Skeletal muscle tissue (tissue), 4 donors: ENCODE data around the gene NFAT5. TPM values are rescaled to one million over a fixed set of nuclear protein-coding genes. Genes with fewer than 3 reads are reported as not detected.
A peak's percentile ranks its signal among the peaks of the same experiment; 100 is the strongest.
"Not testable (repeated sequence)": the region's sequence is repeated elsewhere in the genome, so short reads cannot be mapped to it uniquely, and the experiment has no call there.

Source experiments
- H3K27ac ChIP-seq: one replicate; pipeline ENCODE4 v1.7.0; 2013; ENCODE audit warnings: mild to moderate bottlenecking, low read depth, low read length, inconsistent platforms
- H3K27me3 ChIP-seq, 3 donors: one replicate each; pipeline ENCODE4 v1.7.0; 2013; ENCODE audit warnings: low read length in 3 of 3; ENCODE audit not compliant: control insufficient read depth in 3 of 3, insufficient read depth in 3 of 3
- H3K36me3 ChIP-seq, 3 donors: one replicate each; pipeline ENCODE4 v1.7.0; 2013; ENCODE audit warnings: low read length in 3 of 3; ENCODE audit not compliant: control insufficient read depth in 3 of 3, insufficient read depth in 3 of 3
- H3K4me1 ChIP-seq, 3 donors: one replicate each; pipeline ENCODE4 v1.7.0; 2013; ENCODE audit warnings: low read length in 3 of 3, mild to moderate bottlenecking in 3 of 3; ENCODE audit not compliant: control insufficient read depth in 3 of 3, insufficient read depth in 3 of 3
- H3K4me3 ChIP-seq, 3 donors: one replicate each; pipeline ENCODE4 v1.7.0; 2013; ENCODE audit warnings: low read length in 3 of 3
- H3K9ac ChIP-seq, 3 donors: one replicate each; pipeline ENCODE4 v1.7.0; 2013; ENCODE audit warnings: low read length in 3 of 3, mild to moderate bottlenecking in 3 of 3, moderate library complexity in 2 of 3, low read depth in 1 of 3
- H3K9me3 ChIP-seq, 3 donors: one replicate each; pipeline ENCODE4 v1.7.0; 2013; ENCODE audit warnings: low read length in 3 of 3; ENCODE audit not compliant: control insufficient read depth in 3 of 3
- total RNA-seq: library from RNA; depleted of rRNA; stranded (reverse); fragments of >200 nt; gene quantifications from one replicate; pipeline ENCODE4 v1.2.3, GENCODE V29; 2014
- donor health status: Osteomylitis.

The NFAT5 gene
- total RNA-seq, 1 donor from 2014 or later = 21.4 TPM

DNA sequence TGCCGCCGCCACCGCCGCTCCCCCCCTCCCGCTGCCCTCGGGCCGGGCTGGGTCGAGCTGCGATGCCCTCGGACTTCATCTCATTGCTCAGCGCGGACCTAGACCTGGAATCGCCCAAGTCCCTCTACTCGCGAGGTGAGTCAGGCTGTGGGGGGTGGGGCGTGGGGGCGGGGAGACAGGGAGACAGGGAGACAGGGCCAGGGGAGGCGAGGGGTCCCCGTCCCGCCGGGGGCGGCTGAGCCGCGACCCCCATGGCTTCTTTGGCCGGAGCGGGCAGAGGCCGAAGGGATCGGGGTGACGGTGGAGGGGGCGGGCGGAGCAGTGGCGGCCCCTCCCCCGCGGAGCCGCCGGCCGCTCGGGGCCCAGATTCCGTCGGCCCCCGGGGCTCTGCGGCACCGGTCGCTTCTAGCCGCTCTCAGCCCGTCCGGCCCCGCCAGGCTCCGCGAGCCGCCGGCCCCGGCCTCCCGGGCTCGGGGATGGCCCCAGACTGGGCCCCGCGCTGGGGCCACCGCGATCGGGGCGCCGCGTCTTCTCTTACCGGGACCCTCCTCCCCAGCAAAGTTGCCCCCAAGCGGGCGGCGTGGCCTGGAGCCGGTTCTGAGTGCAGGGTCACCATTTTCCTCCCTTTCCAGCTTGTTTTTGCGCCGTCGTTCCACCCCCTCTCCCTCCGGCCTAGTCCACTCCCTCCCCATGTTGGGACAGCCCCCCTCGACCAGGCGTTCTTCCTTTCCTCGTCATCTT lies 644 bp downstream of the NFAT5 start:
- peaks cover 11 to 19% (median 14%) of the 10 kb centered on the region in 3 donors for H3K4me1 ChIP-seq
- H3K27me3 ChIP-seq = no peaks in the 10 kb centered on the region
- peaks cover 0 to 3% (median 0%) of the 10 kb centered on the region in 3 donors for H3K36me3 ChIP-seq
- no peaks in the 10 kb centered on the region for H3K9me3 ChIP-seq
- peak overlapping the region; percentile 87 to 88 (median 88) for H3K4me3 ChIP-seq
- H3K27ac ChIP-seq = peak overlapping the region; percentile 98
- H3K9ac ChIP-seq = peak overlapping the region; percentile 94 to 96 (median 94)

GRCh38 chr16:69566981-69567680 lies 1.4 kb downstream of the NFAT5 start:
- H3K4me1 ChIP-seq = peaks cover 11 to 19% (median 14%) of the 10 kb centered on the region in 3 donors
- H3K4me3 ChIP-seq = peak overlapping the region; percentile 87 to 88 (median 88)
- H3K27ac ChIP-seq = peak overlapping the region; percentile 98
- peak overlapping the region; percentile 94 to 96 (median 94) for H3K9ac ChIP-seq
- H3K27me3 ChIP-seq = no peaks in the 10 kb centered on the region
- peaks cover 0 to 3% (median 0%) of the 10 kb centered on the region in 3 donors for H3K36me3 ChIP-seq
- no peaks in the 10 kb centered on the region for H3K9me3 ChIP-seq

DNA sequence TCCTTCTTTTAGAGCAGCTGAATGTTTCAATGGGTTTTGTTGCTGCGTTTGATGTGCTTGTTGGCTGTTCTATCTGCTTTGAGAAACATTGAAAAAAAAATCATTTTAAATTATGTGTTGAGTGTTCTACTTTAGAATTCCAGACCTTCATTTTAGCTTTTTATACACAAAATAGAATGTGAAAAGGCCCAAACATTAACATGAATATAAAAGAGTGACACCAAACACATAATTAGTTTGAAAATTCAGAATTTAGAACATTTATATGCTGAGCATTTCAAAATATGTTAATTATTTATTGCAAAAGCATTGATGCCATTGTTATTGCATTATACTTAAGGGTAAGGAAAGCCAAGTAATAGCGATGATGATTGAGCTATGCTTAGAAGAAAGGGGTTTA lies 2.9 kb downstream of the NFAT5 start:
- H3K9ac ChIP-seq = no peak overlapping the region
- no peak overlapping the region for H3K4me3 ChIP-seq
- no peaks in the 10 kb centered on the region for H3K27me3 ChIP-seq
- peaks cover 0 to 3% (median 0%) of the 10 kb centered on the region in 3 donors for H3K36me3 ChIP-seq
- no peak overlapping the region for H3K27ac ChIP-seq
- H3K4me1 ChIP-seq = peaks cover 11 to 19% (median 14%) of the 10 kb centered on the region in 3 donors
- no peaks in the 10 kb centered on the region for H3K9me3 ChIP-seq

- H3K9me3 ChIP-seq, H3K4me1 ChIP-seq, H3K36me3 ChIP-seq, H3K27ac ChIP-seq, H3K4me3 ChIP-seq, H3K9ac ChIP-seq, H3K27me3 ChIP-seq: not testable (repeated sequence)
Measured at GRCh38 chr16:69578771-69579170, 13.0 kb downstream of the NFAT5 start.

- Histone ChIP-seq H3K4me3 (no peak overlapping the region), H3K27ac (no peak overlapping the region)
Measured at GRCh38 chr16:69579783-69580481, 14.2 kb downstream of the NFAT5 start.

GRCh38 chr16:69581297-69581696 lies 15.5 kb downstream of the NFAT5 start:
- Histone ChIP-seq H3K4me3 (no peak overlapping the region), H3K36me3 (peaks cover 0 to 6% (median 0%) of the 10 kb centered on the region in 3 donors), H3K27ac (no peak overlapping the region), H3K9ac (no peak overlapping the region), H3K27me3 (no peaks in the 10 kb centered on the region), H3K4me1 (peaks cover 0 to 3% (median 2%) of the 10 kb centered on the region in 3 donors), H3K9me3 (no peaks in the 10 kb centered on the region)

More at GRCh38 chr16:69579783-69580481, 14.2 kb downstream of the NFAT5 start:
- Histone ChIP-seq H3K4me1 (peaks cover 0 to 3% (median 0%) of the 10 kb centered on the region in 3 donors), H3K9ac (no peak overlapping the region), H3K36me3 (peaks cover 0 to 3% (median 0%) of the 10 kb centered on the region in 3 donors), H3K9me3 (no peaks in the 10 kb centered on the region), H3K27me3 (no peaks in the 10 kb centered on the region)

- H3K4me1 ChIP-seq, H3K27me3 ChIP-seq, H3K4me3 ChIP-seq, H3K9me3 ChIP-seq, H3K27ac ChIP-seq, H3K36me3 ChIP-seq, H3K9ac ChIP-seq: not testable (repeated sequence)
Measured at GRCh38 chr16:69584493-69584892, 18.7 kb downstream of the NFAT5 start.

DNA sequence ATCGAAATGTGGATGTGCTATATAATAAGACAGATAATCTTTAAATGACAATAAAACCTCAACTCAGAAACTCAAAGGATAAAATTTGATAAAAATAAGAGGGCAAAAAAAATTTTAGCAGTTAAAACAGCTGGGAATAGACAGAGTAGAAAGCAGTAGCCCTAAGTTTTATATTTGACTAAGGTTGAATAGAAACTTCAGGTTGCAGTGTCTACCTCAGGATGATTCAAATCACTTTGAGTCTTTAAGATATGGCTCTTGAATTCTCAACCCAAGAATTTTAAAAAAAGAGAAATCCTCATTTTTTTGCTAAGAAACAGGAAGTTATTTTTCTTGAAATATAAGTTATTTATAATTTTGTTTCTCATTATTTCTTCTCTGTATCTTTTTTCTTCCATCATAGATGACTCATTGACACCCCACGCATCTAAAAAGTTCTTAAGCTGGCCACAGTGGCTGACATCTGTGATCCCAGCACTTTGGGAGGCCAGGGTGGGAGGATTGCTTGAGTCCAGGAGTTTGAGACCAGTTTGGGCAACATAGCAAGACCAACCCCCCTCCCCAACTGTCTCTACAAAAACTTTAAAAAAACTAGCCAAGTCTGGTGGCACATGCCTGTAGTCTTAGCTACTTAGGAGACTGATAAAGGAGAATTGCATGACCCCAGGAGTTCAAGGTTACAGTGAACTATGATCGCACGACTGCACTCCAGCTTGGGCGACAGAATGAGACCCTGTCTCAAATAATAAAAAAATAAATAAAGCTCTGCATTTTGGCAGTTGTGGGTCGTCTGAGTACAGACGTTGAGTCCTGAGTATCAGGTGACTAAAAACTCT lies 23.9 kb downstream of the NFAT5 start:
- H3K4me1 ChIP-seq = peaks cover 1 to 5% (median 2%) of the 10 kb centered on the region in 3 donors
- H3K9me3 ChIP-seq = no peaks in the 10 kb centered on the region
- H3K4me3 ChIP-seq = no peak overlapping the region
- peaks cover 0 to 7% (median 0%) of the 10 kb centered on the region in 3 donors for H3K36me3 ChIP-seq
- H3K27ac ChIP-seq = no peak overlapping the region
- H3K9ac ChIP-seq = no peak overlapping the region
- H3K27me3 ChIP-seq = no peaks in the 10 kb centered on the region

GRCh38 chr16:69590590-69590989 lies 24.8 kb downstream of the NFAT5 start:
- Histone ChIP-seq H3K27ac (no peak overlapping the region), H3K27me3 (no peaks in the 10 kb centered on the region), H3K4me3 (no peak overlapping the region), H3K4me1 (peaks cover 8 to 10% (median 10%) of the 10 kb centered on the region in 3 donors), H3K36me3 (peaks cover 0 to 4% (median 0%) of the 10 kb centered on the region in 3 donors), H3K9ac (no peak overlapping the region), H3K9me3 (no peaks in the 10 kb centered on the region)
